IMR-90 (cell line): ENCODE measurements around the gene CELA1. TPM values are rescaled to one million over a fixed set of nuclear protein-coding genes. Genes with fewer than 3 reads are reported as not detected.
A peak's percentile ranks its signal among the peaks of the same experiment; 100 is the strongest.

Source experiments
- ATAC-seq: fragments of 200-7000 bp; cut with Tn5 transposase; 2 replicates; pipeline ENCODE4 v1.9.1; 2020; ENCODE audit warnings: low read depth, mild to moderate bottlenecking, moderate library complexity
- BruUV-seq: library from RNA; stranded (reverse); fragments of 400-500 nt; replicated peaks from 2 replicates; lab custom pipeline; 2021; lab: Mats Ljungman, UMichigan
- CTCF ChIA-PET: fragments of 300-600 bp; formaldehyde crosslinking; extraction: SDS; loops from one replicate; lab custom pipeline; 2021; ENCODE audit warnings: antibody characterized with exemption; lab: Yijun Ruan, JAX
- POLR2A ChIA-PET: fragments of 300-600 bp; sonication (Branson Sonifier 250); formaldehyde crosslinking; loops from one replicate; lab custom pipeline; 2022; ENCODE audit warnings: antibody characterized with exemption; ENCODE audit not compliant: unreplicated experiment; lab: Charles Lee
- DNase-seq: peaks from one replicate; pipeline ENCODE4 v3.0.0; 2013
- H2AFZ ChIP-seq: replicated peaks from 2 replicates; pipeline ENCODE3; 2013; ENCODE audit warnings: low read length, mild to moderate bottlenecking; ENCODE audit not compliant: poor library complexity
- H2AK5ac ChIP-seq: 2 replicates; pipeline ENCODE4 v1.6.1; 2013; ENCODE audit warnings: low read depth, low read length, inconsistent platforms
- H2AK9ac ChIP-seq: replicated peaks from 2 replicates; pipeline ENCODE3; 2013; ENCODE audit warnings: mild to moderate bottlenecking, low read depth, low read length, moderate library complexity; ENCODE audit not compliant: poor library complexity
- H2BK120ac ChIP-seq: 2 replicates; pipeline ENCODE4 v1.6.1; 2013; ENCODE audit warnings: low read depth, low read length, inconsistent platforms
- H2BK15ac ChIP-seq: 3 replicates; pipeline ENCODE4 v1.6.1; 2013; ENCODE audit warnings: low read depth, low read length, inconsistent platforms
- H2BK20ac ChIP-seq: 2 replicates; pipeline ENCODE4 v1.6.1; 2013; ENCODE audit warnings: low read depth, mild to moderate bottlenecking, inconsistent platforms, low read length, moderate library complexity
- H2BK5ac ChIP-seq: 2 replicates; pipeline ENCODE4 v1.6.1; 2013; ENCODE audit warnings: mild to moderate bottlenecking, low read depth, low read length, inconsistent platforms; ENCODE audit not compliant: poor library complexity, severe bottlenecking
- H3K14ac ChIP-seq: replicated peaks from 2 replicates; pipeline ENCODE4 v1.6.1; 2013; ENCODE audit warnings: low read depth, low read length, inconsistent platforms
- H3K18ac ChIP-seq: 2 replicates; pipeline ENCODE4 v1.6.1; 2013; ENCODE audit warnings: low read depth, low read length, control low read depth
- H3K23ac ChIP-seq: 2 replicates; pipeline ENCODE4 v1.6.1; 2013; ENCODE audit warnings: low read depth, low read length, inconsistent platforms
- H3K27ac ChIP-seq: 2 replicates; pipeline ENCODE4 v1.5.1; 2013; ENCODE audit warnings: mild to moderate bottlenecking, control low read depth, low read length; ENCODE audit not compliant: insufficient read depth
- H3K27me3 ChIP-seq: 2 replicates; pipeline ENCODE4 v1.6.1; 2013; ENCODE audit warnings: low read length; ENCODE audit not compliant: control insufficient read depth, insufficient read depth
- H3K36me3 ChIP-seq: 2 replicates; pipeline ENCODE4 v1.6.1; 2013; ENCODE audit warnings: low read length, mixed read lengths; ENCODE audit not compliant: control insufficient read depth, insufficient read depth
- H3K4ac ChIP-seq: 2 replicates; pipeline ENCODE4 v1.6.1; 2013; ENCODE audit warnings: low read depth, low read length, inconsistent platforms
- H3K4me1 ChIP-seq: 2 replicates; pipeline ENCODE4 v1.6.1; 2013; ENCODE audit warnings: low read length, mixed read lengths; ENCODE audit not compliant: control insufficient read depth, insufficient read depth
- H3K4me2 ChIP-seq: 2 replicates; pipeline ENCODE4 v1.6.1; 2013; ENCODE audit warnings: low read depth, mild to moderate bottlenecking, control low read depth, low read length, moderate library complexity
- H3K4me3 ChIP-seq: 2 replicates; pipeline ENCODE4 v1.5.1; 2013; ENCODE audit warnings: low read depth, mild to moderate bottlenecking, control low read depth, low read length, moderate library complexity; ENCODE audit not compliant: insufficient read depth
- H3K56ac ChIP-seq: 2 replicates; pipeline ENCODE4 v1.6.1; 2013; ENCODE audit warnings: low read length, inconsistent platforms; ENCODE audit not compliant: insufficient read depth; ENCODE audit errors: extremely low read depth
- H3K79me1 ChIP-seq, 2 experiments: 2 replicates each; pipeline ENCODE4 v1.6.1; 2013; ENCODE audit warnings: low read length in 2 of 2, inconsistent platforms in 1 of 2, low read depth in 1 of 2
- H3K9ac ChIP-seq: 2 replicates; pipeline ENCODE4 v1.6.1; 2013; ENCODE audit warnings: low read depth, low read length, control low read depth
- H3K9me1 ChIP-seq: 2 replicates; pipeline ENCODE4 v1.6.1; 2013; ENCODE audit warnings: low read length, inconsistent platforms; ENCODE audit not compliant: insufficient read depth
- H3K9me3 ChIP-seq: 2 replicates; pipeline ENCODE4 v1.6.1; 2013; ENCODE audit warnings: low read length; ENCODE audit not compliant: control insufficient read depth, insufficient read depth
- H4K20me1 ChIP-seq: 2 replicates; pipeline ENCODE4 v1.6.1; 2013; ENCODE audit warnings: low read length, inconsistent platforms; ENCODE audit not compliant: insufficient read depth
- H4K5ac ChIP-seq: 2 replicates; pipeline ENCODE4 v1.6.1; 2013; ENCODE audit warnings: mild to moderate bottlenecking, low read depth, low read length, control low read depth
- H4K8ac ChIP-seq, 2 experiments: 2 replicates each; pipeline ENCODE4 v1.6.1; 2013; ENCODE audit warnings: low read depth in 2 of 2, low read length in 2 of 2, control low read depth in 1 of 2, inconsistent platforms in 1 of 2
- H4K91ac ChIP-seq: 2 replicates; pipeline ENCODE4 v1.6.1; 2013; ENCODE audit warnings: low read depth, low read length, inconsistent platforms; ENCODE audit not compliant: insufficient read depth
- BHLHE40 ChIP-seq: fragments of 150-350 bp; IDR thresholded peaks from 2 replicates; pipeline ENCODE4 v1.6.1; 2016; ENCODE audit warnings: mild to moderate bottlenecking, low read depth, low read length
- CEBPB ChIP-seq: IDR thresholded peaks from 2 replicates; pipeline ENCODE4 v1.6.1; 2012; ENCODE audit warnings: low read depth, low read length, improper control_type of control experiment
- CHD1 ChIP-seq: IDR thresholded peaks from 2 replicates; pipeline ENCODE4 v1.6.1; 2012; ENCODE audit warnings: low read depth, low read length, improper control_type of control experiment
- CTCF ChIP-seq: conservative IDR thresholded peaks from 2 replicates; pipeline ENCODE4 v1.5.1; 2012; ENCODE audit warnings: mild to moderate bottlenecking, low read depth, low read length, improper control_type of control experiment
- ELK1 ChIP-seq: fragments of 150-350 bp; IDR thresholded peaks from 2 replicates; pipeline ENCODE4 v1.6.1; 2016; ENCODE audit warnings: low read depth, mild to moderate bottlenecking, low read length, moderate library complexity, borderline replicate concordance
- FOS ChIP-seq: fragments of 150-350 bp; IDR thresholded peaks from 2 replicates; pipeline ENCODE4 v1.6.1; 2016; ENCODE audit warnings: low read depth, low read length
- MAFK ChIP-seq: IDR thresholded peaks from 2 replicates; pipeline ENCODE4 v1.6.1; 2012; ENCODE audit warnings: low read depth, low read length, improper control_type of control experiment
- MAZ ChIP-seq: IDR thresholded peaks from 2 replicates; pipeline ENCODE4 v1.6.1; 2012; ENCODE audit warnings: low read depth, mild to moderate bottlenecking, low read length, improper control_type of control experiment, moderate library complexity, borderline replicate concordance
- MXI1 ChIP-seq: IDR thresholded peaks from 2 replicates; pipeline ENCODE4 v1.6.1; 2012; ENCODE audit warnings: low read depth, mild to moderate bottlenecking, low read length, moderate library complexity, borderline replicate concordance
- NFE2L2 ChIP-seq: fragments of 150-350 bp; IDR thresholded peaks from 2 replicates; pipeline ENCODE4 v1.6.1; 2016; ENCODE audit warnings: low read depth, mild to moderate bottlenecking, low read length
- POLR2A ChIP-seq: IDR thresholded peaks from 2 replicates; pipeline ENCODE4 v1.6.1; 2012; ENCODE audit warnings: mild to moderate bottlenecking, low read depth, low read length
- RAD21 ChIP-seq: IDR thresholded peaks from 2 replicates; pipeline ENCODE4 v1.6.1; 2012; ENCODE audit warnings: low read length, improper control_type of control experiment
- RCOR1 ChIP-seq: IDR thresholded peaks from 2 replicates; pipeline ENCODE4 v1.6.1; 2012; ENCODE audit warnings: mild to moderate bottlenecking, low read length, improper control_type of control experiment; ENCODE audit not compliant: insufficient replicate concordance
- RFX5 ChIP-seq: IDR thresholded peaks from 2 replicates; pipeline ENCODE4 v1.8.0; 2012; ENCODE audit warnings: low read depth, mild to moderate bottlenecking, low read length, moderate library complexity
- SMC3 ChIP-seq: fragments of 150-350 bp; IDR thresholded peaks from 2 replicates; pipeline ENCODE4 v1.6.1; 2016; ENCODE audit warnings: low read depth, mild to moderate bottlenecking, antibody characterized with exemption, low read length, moderate library complexity
- USF2 ChIP-seq: fragments of 150-350 bp; IDR thresholded peaks from 2 replicates; pipeline ENCODE4 v1.6.1; 2017; ENCODE audit warnings: mild to moderate bottlenecking, antibody characterized with exemption, low read length, low read depth
- WGBS, 2 experiments: methylation state at CpG; one replicate each; pipeline versions ENCODE4 v1.1.5 to v1.1.7; 2013; ENCODE audit warnings: missing lambda C conversion rate in 2 of 2; ENCODE audit not compliant: insufficient read length in 1 of 2; ENCODE audit errors: extremely low coverage in 2 of 2; 5-methylcytosine and 5-hydroxymethylcytosine counted together
- dilution Hi-C: fragments of 300-500 bp; cut with HindIII; formaldehyde crosslinking; loops from one replicate; pipeline ENCODE4 v1.14.3; 2018; ENCODE audit warnings: low sequenced_read_pairs; ENCODE audit not compliant: unreplicated experiment
- in situ Hi-C: fragments of 300-500 bp; cut with MboI; formaldehyde crosslinking; loops from 3 replicates; pipeline ENCODE4 v1.14.3; 2019; ENCODE audit warnings: low sequenced_read_pairs, inconsistent platforms, mixed read lengths
- intact Hi-C: fragments of 100-400 bp; cut with micrococcal nuclease; formaldehyde crosslinking; loops from 2 replicates; pipeline ENCODE4 v1.10.0; 2022
- polyA plus RNA-seq, 3 experiments: library from polyadenylated mRNA; depleted of rRNA; stranded (reverse); fragments of >200 nt; gene quantifications; 2 replicates each; pipeline ENCODE4 v1.2.3, GENCODE V29; 2012; ENCODE audit warnings: low replicate concordance in 1 of 3
- total RNA-seq: library from RNA; depleted of rRNA; stranded (reverse); fragments of >200 nt; gene quantifications from 2 replicates; pipeline ENCODE4 v1.2.3, GENCODE V29; 2012

The CELA1 gene
- total and polyA plus RNA-seq, 2 of the 4 experiments (the other 2 are of a cell fraction) = not detected

- Histone ChIP-seq H2BK20ac (no peak overlapping the region), H3K27me3 (no peaks in the 10 kb centered on the region), H2BK120ac (no peak overlapping the region), H3K18ac (no peak overlapping the region), H2AFZ (no peak overlapping the region), H3K4me3 (no peak overlapping the region), H2BK5ac (no peak overlapping the region), H2AK5ac (no peak overlapping the region), H3K9me3 (no peaks in the 10 kb centered on the region), H3K9me1 (peaks cover 2% of the 10 kb centered on the region), H4K91ac (no peak overlapping the region; the same call in 1 of the 2 replicates), H2BK15ac (no peak overlapping the region), H3K9ac (no peak overlapping the region), H3K23ac (no peak overlapping the region), H3K4me2 (no peak overlapping the region), H3K14ac (no peak overlapping the region), H3K36me3 (no peaks in the 10 kb centered on the region), H3K4me1 (peaks cover 6% of the 10 kb centered on the region), H4K5ac (no peak overlapping the region), H4K20me1 (no peaks in the 10 kb centered on the region), H3K79me1 (no peaks in the 10 kb centered on the region), H3K27ac (no peak overlapping the region), H3K56ac (no peak overlapping the region), H2AK9ac (peak overlapping the region; percentile 60), H4K8ac (no peak overlapping the region; a peak in 1 of 4 replicates), H3K4ac (no peak overlapping the region)
- no CpG with 5 or more reads among the region's 4 CpGs for WGBS, 2 experiments
- dilution Hi-C loops (no loop called here), intact Hi-C loops (loop anchor here (10.0 kb wide), 1 partner anchor 263 kb away; the partner anchor contains the start of gene CSRNP2), in situ Hi-C loops (loop anchor here (10.0 kb wide), 2 partner anchors 263 to 523 kb away; partner anchors contain the start of gene CSRNP2)
- ATAC-seq (no peak), DNase-seq (no peak)
- ChIA-PET CTCF (interaction anchor here (0.6 kb wide), 1 partner anchor 523 kb away, joined by 4 read pairs; no protein-coding TSS in a partner anchor), POLR2A (no interaction called here)
- TF ChIP-seq MXI1 (no peak), CHD1 (no peak), POLR2A (no peak), MAZ (no peak), RFX5 (no peak), BHLHE40 (no peak), MAFK (no peak), CEBPB (no peak), FOS (no peak), ELK1 (no peak), USF2 (no peak), SMC3 (no peak), RAD21 (no peak), CTCF (no peak), RCOR1 (no peak), NFE2L2 (no peak)
- BruUV-seq = no TSS peak
Observed at GRCh38 chr12:51348116-51348515, 1.6 kb upstream of the CELA1 start.
